ENCODE data around the gene TECPR1. TPM values are rescaled to one million over a fixed set of nuclear protein-coding genes. Genes with fewer than 3 reads are reported as not detected.
A peak's percentile ranks its signal among the peaks of the same experiment; 100 is the strongest.

The TECPR1 gene
- total RNA-seq, 1 donor from 2014 or later = 15.1 TPM

DNA sequence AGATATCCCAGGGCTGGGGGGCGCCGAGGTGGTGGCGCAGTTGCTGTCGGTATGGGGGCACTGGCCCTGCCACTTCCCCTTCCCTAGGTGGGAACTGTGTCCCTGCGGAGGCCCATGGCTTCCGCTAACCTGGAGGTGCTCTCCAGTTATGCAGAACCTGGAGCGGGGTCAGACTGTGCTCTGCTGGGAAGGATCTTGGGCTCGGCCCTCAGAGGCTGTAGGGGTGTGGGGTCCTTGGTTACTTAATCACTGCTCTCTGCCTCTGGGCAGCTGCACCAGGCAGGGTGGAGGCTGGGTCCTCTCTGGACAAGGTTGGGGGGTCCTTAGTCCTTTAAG, 31.8 kb upstream of the TECPR1 start:
- Histone ChIP-seq H3K36me3 (ENCODE audit: control insufficient read depth in 3 of 3, insufficient read depth in 3 of 3, low read length in 3 of 3) (peaks cover 0 to 5% (median 4%) of the 10 kb centered on the region in 3 donors), H3K27me3 (ENCODE audit: control insufficient read depth in 3 of 3, insufficient read depth in 3 of 3, low read length in 3 of 3) (no peaks in the 10 kb centered on the region), H3K9ac (ENCODE audit: low read depth in 1 of 3, low read length in 3 of 3) (peak overlapping the region; percentile 89 to 94 (median 94)), H3K4me3 (ENCODE audit: low read length in 3 of 3) (peak overlapping the region; percentile 79 to 91 (median 89)), H3K9me3 (ENCODE audit: control insufficient read depth in 3 of 3, low read length in 3 of 3) (no peaks in the 10 kb centered on the region), H3K4me1 (ENCODE audit: control insufficient read depth in 3 of 3, insufficient read depth in 3 of 3, low read length in 3 of 3) (peaks cover 62 to 71% (median 67%) of the 10 kb centered on the region in 3 donors), H3K27ac (ENCODE audit: low read depth, low read length) (peak overlapping the region; percentile 96)

DNA sequence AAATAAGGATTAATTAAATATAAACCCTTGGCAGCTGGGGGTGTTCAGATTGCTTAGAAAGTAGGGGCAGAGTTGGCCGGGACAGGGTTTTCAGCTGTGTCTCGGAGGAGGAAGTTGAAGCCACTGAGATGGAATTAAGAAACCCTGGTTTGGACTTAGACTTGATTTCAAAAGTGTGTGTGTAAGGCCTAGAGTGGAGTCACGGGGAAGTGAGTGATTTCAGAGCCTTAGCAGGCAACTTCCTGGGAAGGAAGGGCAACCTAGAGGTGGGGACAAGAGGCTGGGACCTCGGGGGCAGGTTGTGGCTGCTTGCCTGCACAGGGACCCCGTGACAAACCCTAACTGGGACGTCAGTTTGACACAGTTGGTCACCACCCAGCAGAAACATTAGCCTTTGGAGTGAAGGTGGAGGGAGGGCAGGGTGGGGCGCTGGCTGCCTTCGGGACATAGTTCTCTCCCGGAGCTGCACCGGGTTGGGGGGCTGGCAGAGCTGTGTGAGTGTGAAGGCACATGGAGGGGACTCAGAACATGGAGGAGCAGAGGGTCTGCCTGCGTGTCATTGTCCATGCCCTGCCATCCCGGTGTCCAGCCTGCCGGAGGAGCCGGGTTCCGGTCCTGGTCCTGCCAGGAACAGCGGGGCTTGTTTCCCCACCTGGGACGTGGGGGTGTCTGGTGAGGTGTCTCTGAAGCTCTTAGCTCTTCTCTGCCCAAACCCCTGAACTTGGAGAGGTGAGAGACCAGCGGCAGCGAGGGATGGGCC, 31.3 kb upstream of the TECPR1 start:
- Histone ChIP-seq H3K36me3 (ENCODE audit: control insufficient read depth in 3 of 3, insufficient read depth in 3 of 3, low read length in 3 of 3) (peaks cover 0 to 4% (median 4%) of the 10 kb centered on the region in 3 donors), H3K27ac (ENCODE audit: low read depth, low read length) (peak overlapping the region; percentile 96), H3K9me3 (ENCODE audit: control insufficient read depth in 3 of 3, low read length in 3 of 3) (no peaks in the 10 kb centered on the region), H3K4me3 (ENCODE audit: low read length in 3 of 3) (peak overlapping the region; percentile 79 to 91 (median 89)), H3K27me3 (ENCODE audit: control insufficient read depth in 3 of 3, insufficient read depth in 3 of 3, low read length in 3 of 3) (no peaks in the 10 kb centered on the region), H3K9ac (ENCODE audit: low read depth in 1 of 3, low read length in 3 of 3) (peak overlapping the region; percentile 89 to 94 (median 94)), H3K4me1 (ENCODE audit: control insufficient read depth in 3 of 3, insufficient read depth in 3 of 3, low read length in 3 of 3) (peaks cover 61 to 70% (median 62%) of the 10 kb centered on the region in 3 donors)

DNA sequence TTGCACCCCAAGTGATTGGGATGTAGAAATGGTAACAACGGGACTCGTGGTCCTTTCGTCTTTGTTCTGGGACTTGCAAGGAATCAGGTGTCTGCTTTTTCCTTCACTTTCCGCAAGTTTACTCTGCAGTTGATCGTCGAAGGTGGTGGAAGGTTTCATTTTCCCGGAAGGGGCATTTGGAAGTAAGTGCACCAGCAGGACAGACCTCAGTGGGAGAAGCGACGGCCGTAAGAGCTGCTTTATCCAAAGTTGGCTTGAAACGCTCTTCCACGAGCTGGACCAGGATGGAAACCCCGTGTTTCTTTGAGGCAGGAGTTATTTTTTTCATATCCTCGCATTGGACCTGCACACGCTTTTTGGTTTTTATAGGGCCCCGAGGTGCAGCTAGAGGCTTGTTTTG, 30.7 kb upstream of the TECPR1 start:
- Histone ChIP-seq H3K9ac (ENCODE audit: low read depth in 1 of 3, low read length in 3 of 3) (peak overlapping the region; percentile 89 to 94 (median 94)), H3K27ac (ENCODE audit: low read depth, low read length) (peak overlapping the region; percentile 96), H3K4me3 (ENCODE audit: low read length in 3 of 3) (peak overlapping the region; percentile 79 to 91 (median 89)), H3K27me3 (ENCODE audit: control insufficient read depth in 3 of 3, insufficient read depth in 3 of 3, low read length in 3 of 3) (no peaks in the 10 kb centered on the region), H3K4me1 (ENCODE audit: control insufficient read depth in 3 of 3, insufficient read depth in 3 of 3, low read length in 3 of 3) (peaks cover 56 to 64% (median 57%) of the 10 kb centered on the region in 3 donors), H3K9me3 (ENCODE audit: control insufficient read depth in 3 of 3, low read length in 3 of 3) (no peaks in the 10 kb centered on the region), H3K36me3 (ENCODE audit: control insufficient read depth in 3 of 3, insufficient read depth in 3 of 3, low read length in 3 of 3) (peaks cover 0 to 4% (median 0%) of the 10 kb centered on the region in 3 donors)

DNA sequence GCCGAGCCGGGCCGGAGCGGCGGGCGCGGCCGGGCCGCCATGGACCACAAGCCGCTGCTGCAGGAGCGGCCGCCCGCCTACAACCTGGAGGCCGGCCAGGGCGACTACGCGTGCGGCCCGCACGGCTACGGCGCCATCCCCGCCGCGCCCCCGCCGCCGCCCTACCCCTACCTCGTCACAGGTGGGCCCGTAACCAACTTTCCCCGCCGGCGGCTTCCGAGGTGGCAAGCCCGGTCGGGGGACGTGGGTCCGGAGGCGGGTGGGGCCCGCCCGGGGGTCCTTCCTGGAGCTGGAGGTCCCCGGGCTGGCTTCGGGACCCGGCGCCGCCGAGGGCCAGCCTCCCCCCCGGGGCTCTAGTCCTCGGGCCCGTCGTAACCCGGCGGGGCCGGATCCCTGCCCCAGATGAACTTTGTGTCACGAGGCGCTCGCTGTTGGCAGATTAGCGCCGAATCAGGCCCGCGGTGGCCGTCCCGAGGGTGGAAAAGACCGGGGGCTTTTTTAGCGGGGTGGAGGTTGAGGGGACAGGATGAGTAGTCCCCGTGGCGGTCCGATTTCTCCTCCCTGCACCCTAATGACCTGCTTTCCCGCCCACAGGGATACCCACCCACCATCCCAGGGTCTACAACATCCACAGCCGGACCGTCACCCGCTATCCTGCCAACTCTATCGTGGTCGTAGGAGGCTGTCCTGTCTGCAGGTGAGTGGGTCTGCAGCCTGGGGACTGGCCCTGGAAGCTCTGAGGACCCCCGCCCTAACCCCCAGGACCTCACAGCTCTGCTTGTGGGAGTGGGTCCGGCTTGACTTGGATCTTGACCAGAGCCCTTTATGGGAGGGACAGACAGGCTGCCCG, 29.9 kb upstream of the TECPR1 start:
- Histone ChIP-seq H3K9ac (ENCODE audit: low read depth in 1 of 3, low read length in 3 of 3) (peak overlapping the region; percentile 89 to 94 (median 94)), H3K9me3 (ENCODE audit: control insufficient read depth in 3 of 3, low read length in 3 of 3) (no peaks in the 10 kb centered on the region), H3K27me3 (ENCODE audit: control insufficient read depth in 3 of 3, insufficient read depth in 3 of 3, low read length in 3 of 3) (no peaks in the 10 kb centered on the region), H3K4me1 (ENCODE audit: control insufficient read depth in 3 of 3, insufficient read depth in 3 of 3, low read length in 3 of 3) (peaks cover 49 to 56% (median 50%) of the 10 kb centered on the region in 3 donors), H3K4me3 (ENCODE audit: low read length in 3 of 3) (peak overlapping the region; percentile 79 to 91 (median 89)), H3K36me3 (ENCODE audit: control insufficient read depth in 3 of 3, insufficient read depth in 3 of 3, low read length in 3 of 3) (peaks cover 0 to 4% (median 0%) of the 10 kb centered on the region in 3 donors), H3K27ac (ENCODE audit: low read depth, low read length) (peak overlapping the region; percentile 96)

DNA sequence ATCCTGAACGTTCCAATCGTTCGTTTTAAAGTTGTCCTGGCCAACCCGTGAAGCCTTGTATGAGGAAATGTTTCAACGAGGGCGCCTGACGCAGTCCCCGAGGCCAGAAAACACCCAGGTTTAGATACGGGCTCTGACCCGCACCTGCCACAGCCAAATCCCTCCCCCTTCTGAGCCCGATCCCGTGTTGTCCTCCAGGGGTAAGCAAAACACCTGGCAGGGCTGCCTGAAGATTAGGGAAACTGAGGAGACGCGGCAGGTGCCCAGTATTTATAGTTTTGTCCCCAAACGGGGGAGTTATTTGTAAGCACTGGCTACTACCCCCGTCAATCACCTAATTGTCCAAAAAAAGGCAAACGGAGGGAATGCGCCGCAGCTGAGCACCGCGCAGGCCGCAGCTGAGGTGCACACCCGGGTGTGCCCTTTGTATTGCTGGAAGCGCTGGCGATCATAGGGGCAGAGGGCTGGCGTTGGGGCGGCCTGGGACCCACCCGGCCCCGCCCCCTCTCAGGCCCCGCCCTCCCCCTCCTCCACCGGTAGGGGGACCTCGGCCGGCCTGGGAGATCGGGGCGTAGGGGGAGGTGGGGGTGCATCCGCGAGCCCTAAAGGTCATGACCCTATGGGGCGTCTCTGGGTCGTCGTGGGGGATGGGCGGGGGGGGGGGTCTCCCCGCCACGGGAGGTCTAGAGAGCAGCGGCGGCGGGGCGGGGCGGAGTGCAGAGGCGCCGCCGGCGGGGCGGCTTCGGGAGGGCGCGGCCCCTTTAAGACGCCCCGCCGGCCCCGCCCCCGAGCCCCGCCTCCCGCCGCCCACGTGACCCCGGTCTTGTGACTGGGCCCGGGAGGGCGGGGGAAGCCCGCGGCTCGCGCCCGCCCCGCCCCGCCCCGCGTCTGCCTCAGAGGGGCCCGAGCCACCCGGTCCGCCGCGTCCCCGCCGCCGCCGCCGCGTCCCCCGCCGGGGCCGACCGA, 29.0 kb upstream of the TECPR1 start, which contains the start of gene BRI3:
BRI3 (plus strand) TSS at position 896 of the 966 bp plus-strand sequence. CDS start 110 bp downstream, outside the sequence.
- Histone ChIP-seq H3K4me1 (ENCODE audit: control insufficient read depth in 3 of 3, insufficient read depth in 3 of 3, low read length in 3 of 3) (peaks cover 40 to 47% (median 41%) of the 10 kb centered on the region in 3 donors), H3K9me3 (ENCODE audit: control insufficient read depth in 3 of 3, low read length in 3 of 3) (no peaks in the 10 kb centered on the region), H3K27ac (ENCODE audit: low read depth, low read length) (peak within 1 kb of the TSS; percentile 96), H3K36me3 (ENCODE audit: control insufficient read depth in 3 of 3, insufficient read depth in 3 of 3, low read length in 3 of 3) (peaks cover 0 to 4% (median 0%) of the 10 kb centered on the region in 3 donors), H3K9ac (ENCODE audit: low read depth in 1 of 3, low read length in 3 of 3) (peak within 1 kb of the TSS; percentile 89 to 97 (median 94)), H3K4me3 (ENCODE audit: low read length in 3 of 3) (peak within 1 kb of the TSS; percentile 80 to 91 (median 89)), H3K27me3 (ENCODE audit: control insufficient read depth in 3 of 3, insufficient read depth in 3 of 3, low read length in 3 of 3) (no peaks in the 10 kb centered on the region)

DNA sequence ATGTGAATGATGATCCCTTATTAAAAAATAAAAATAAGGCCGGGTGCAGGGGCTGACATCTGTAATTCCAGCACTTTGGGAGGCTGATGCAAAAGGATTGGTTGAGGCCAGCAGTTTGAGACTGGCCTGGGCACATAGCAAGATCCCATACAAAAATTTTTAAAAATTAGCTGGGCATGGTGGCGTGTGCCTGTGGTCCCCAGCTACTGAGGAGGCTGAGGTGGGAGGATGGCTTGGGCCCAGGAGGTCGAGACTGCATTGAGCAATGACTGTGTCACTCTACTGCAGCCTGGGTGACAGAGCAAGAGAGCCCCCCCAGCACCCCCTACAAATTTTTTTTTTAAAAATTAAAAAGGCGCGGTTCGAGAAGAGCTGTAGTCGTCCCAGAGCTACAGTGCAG, 28.3 kb upstream of the TECPR1 start:
- Histone ChIP-seq H3K4me3 (ENCODE audit: low read length in 3 of 3) (peak overlapping the region; percentile 77 to 89 (median 80)), H3K9me3 (ENCODE audit: control insufficient read depth in 3 of 3, low read length in 3 of 3) (no peaks in the 10 kb centered on the region), H3K27me3 (ENCODE audit: control insufficient read depth in 3 of 3, insufficient read depth in 3 of 3, low read length in 3 of 3) (no peaks in the 10 kb centered on the region), H3K36me3 (ENCODE audit: control insufficient read depth in 3 of 3, insufficient read depth in 3 of 3, low read length in 3 of 3) (peaks cover 0 to 4% (median 0%) of the 10 kb centered on the region in 3 donors), H3K4me1 (ENCODE audit: control insufficient read depth in 3 of 3, insufficient read depth in 3 of 3, low read length in 3 of 3) (peaks cover 32 to 40% (median 33%) of the 10 kb centered on the region in 3 donors), H3K9ac (ENCODE audit: low read depth in 1 of 3, low read length in 3 of 3) (peak overlapping the region; percentile 87 to 97 (median 93)), H3K27ac (ENCODE audit: low read depth, low read length) (peak overlapping the region; percentile 94)

DNA sequence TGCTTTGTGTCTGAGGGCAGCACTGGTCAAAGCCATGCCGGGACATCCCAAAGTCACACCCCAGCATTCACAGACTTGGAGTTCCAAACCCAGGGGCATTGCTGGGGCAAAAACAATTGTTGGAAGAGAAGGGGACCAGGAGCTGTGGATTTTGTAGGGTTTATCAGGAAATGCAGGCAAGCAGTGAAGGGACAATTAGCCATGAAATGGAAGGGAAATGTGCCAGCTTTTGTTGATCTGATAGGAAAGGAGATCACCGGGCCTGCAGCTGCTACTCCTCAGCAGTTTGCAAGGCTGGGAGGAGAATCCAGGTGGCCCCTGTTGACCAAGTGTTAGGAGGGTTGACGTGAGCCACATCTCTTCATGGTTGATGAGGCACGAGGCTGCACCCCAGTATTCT, 26.9 kb upstream of the TECPR1 start:
- H3K4me1 ChIP-seq (ENCODE audit: control insufficient read depth in 3 of 3, insufficient read depth in 3 of 3, low read length in 3 of 3) = peaks cover 18 to 26% (median 20%) of the 10 kb centered on the region in 3 donors
- no peaks in the 10 kb centered on the region for H3K9me3 ChIP-seq (ENCODE audit: control insufficient read depth in 3 of 3, low read length in 3 of 3)
- no peak overlapping the region for H3K27ac ChIP-seq (ENCODE audit: low read depth, low read length)
- H3K36me3 ChIP-seq (ENCODE audit: control insufficient read depth in 3 of 3, insufficient read depth in 3 of 3, low read length in 3 of 3) = peaks cover 0 to 4% (median 0%) of the 10 kb centered on the region in 3 donors
- no peak overlapping the region for H3K4me3 ChIP-seq (ENCODE audit: low read length in 3 of 3)
- H3K27me3 ChIP-seq (ENCODE audit: control insufficient read depth in 3 of 3, insufficient read depth in 3 of 3, low read length in 3 of 3) = no peaks in the 10 kb centered on the region
- H3K9ac ChIP-seq (ENCODE audit: low read depth in 1 of 3, low read length in 3 of 3) = peak overlapping the region in 1 of 3 donors; percentile 33

DNA sequence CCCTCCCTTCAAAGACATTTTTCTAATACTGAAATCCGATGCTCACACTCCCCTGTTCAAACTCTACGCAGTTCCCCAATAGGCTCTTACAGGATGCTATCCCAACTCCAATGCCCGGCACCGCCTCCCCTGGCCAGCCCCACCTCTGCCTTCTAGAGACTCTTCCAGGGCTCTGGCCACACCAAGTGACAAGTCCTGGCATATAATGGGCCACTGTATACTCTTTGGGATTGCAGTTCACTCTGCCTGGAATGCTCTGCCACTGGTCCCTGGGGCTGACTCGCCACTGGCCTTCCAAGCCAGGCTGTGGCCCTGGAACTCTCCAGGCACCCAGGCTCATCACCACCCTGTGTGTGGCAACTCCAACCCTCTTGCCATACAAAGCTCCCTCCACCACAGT, 26.4 kb upstream of the TECPR1 start:
- Histone ChIP-seq H3K9ac (ENCODE audit: low read depth in 1 of 3, low read length in 3 of 3) (peak overlapping the region in 1 of 3 donors; percentile 33), H3K4me1 (ENCODE audit: control insufficient read depth in 3 of 3, insufficient read depth in 3 of 3, low read length in 3 of 3) (peaks cover 13 to 21% (median 15%) of the 10 kb centered on the region in 3 donors), H3K9me3 (ENCODE audit: control insufficient read depth in 3 of 3, low read length in 3 of 3) (no peaks in the 10 kb centered on the region), H3K27ac (ENCODE audit: low read depth, low read length) (no peak overlapping the region), H3K27me3 (ENCODE audit: control insufficient read depth in 3 of 3, insufficient read depth in 3 of 3, low read length in 3 of 3) (no peaks in the 10 kb centered on the region), H3K36me3 (ENCODE audit: control insufficient read depth in 3 of 3, insufficient read depth in 3 of 3, low read length in 3 of 3) (peaks cover 0 to 3% (median 0%) of the 10 kb centered on the region in 3 donors), H3K4me3 (ENCODE audit: low read length in 3 of 3) (no peak overlapping the region)

DNA sequence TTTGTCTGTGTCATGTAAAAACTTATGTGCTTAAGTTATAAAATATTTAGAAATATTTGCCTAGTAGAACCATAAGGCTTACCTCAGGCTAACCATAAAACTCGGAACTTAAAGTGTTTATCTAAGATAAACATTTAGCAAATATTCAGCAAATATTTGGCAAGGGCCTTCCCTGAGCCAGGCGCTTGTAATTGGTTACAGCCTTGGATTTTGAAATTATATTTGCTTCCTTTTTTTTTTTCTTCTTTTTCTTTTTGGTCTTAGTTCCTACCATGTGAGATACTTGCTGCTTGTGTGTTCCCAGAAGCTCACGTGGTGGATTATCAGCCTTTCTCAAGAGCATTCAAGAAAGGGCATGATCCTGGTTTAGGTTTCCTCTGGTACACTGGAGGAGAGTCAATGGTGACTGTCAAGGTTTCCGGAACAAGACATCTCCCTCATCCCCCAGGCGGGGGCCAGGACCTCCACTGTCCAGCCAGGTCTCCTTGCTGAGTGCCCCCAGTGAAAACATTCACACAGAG, 24.3 kb upstream of the TECPR1 start:
- no peaks in the 10 kb centered on the region for H3K36me3 ChIP-seq (ENCODE audit: control insufficient read depth in 3 of 3, insufficient read depth in 3 of 3, low read length in 3 of 3)
- no peak overlapping the region for H3K4me3 ChIP-seq (ENCODE audit: low read length in 3 of 3)
- peaks cover 0 to 8% (median 3%) of the 10 kb centered on the region in 3 donors for H3K4me1 ChIP-seq (ENCODE audit: control insufficient read depth in 3 of 3, insufficient read depth in 3 of 3, low read length in 3 of 3)
- no peak overlapping the region for H3K9ac ChIP-seq (ENCODE audit: low read depth in 1 of 3, low read length in 3 of 3)
- H3K27me3 ChIP-seq (ENCODE audit: control insufficient read depth in 3 of 3, insufficient read depth in 3 of 3, low read length in 3 of 3) = no peaks in the 10 kb centered on the region
- H3K9me3 ChIP-seq (ENCODE audit: control insufficient read depth in 3 of 3, low read length in 3 of 3) = no peaks in the 10 kb centered on the region
- no peak overlapping the region for H3K27ac ChIP-seq (ENCODE audit: low read depth, low read length)
